GM20000 (cell line): ENCODE results near the gene C2orf92.

Experiments used
- DNase-seq: peaks from one replicate; pipeline ENCODE4 v3.0.0; 2012; ENCODE audit warnings: low spot score
- CTCF ChIP-seq: IDR thresholded peaks from 2 replicates; pipeline ENCODE4 v1.5.1; 2012; ENCODE audit warnings: mild to moderate bottlenecking, control low read depth; ENCODE audit errors: extremely low read depth, missing control alignments

The C2orf92 gene

GRCh38 chr2:97741251-97741650 lies 71.7 kb downstream of the C2orf92 start:
- no peak for TF ChIP-seq CTCF
- DNase-seq = no peak

- DNase-seq = no peak
- no peak for TF ChIP-seq CTCF
Measured at GRCh38 chr2:97741686-97742085, 72.2 kb downstream of the C2orf92 start.

GRCh38 chr2:97742381-97742847 lies 72.9 kb downstream of the C2orf92 start:
- no peak for TF ChIP-seq CTCF
- no peak for DNase-seq

GRCh38 chr2:97743913-97744312 lies 74.4 kb downstream of the C2orf92 start:
- TF ChIP-seq CTCF = no peak
- no peak for DNase-seq

- peak; percentile 55 for DNase-seq
- TF ChIP-seq CTCF = no peak
Measured at GRCh38 chr2:97745474-97746174, 76.1 kb downstream of the C2orf92 start.

DNA sequence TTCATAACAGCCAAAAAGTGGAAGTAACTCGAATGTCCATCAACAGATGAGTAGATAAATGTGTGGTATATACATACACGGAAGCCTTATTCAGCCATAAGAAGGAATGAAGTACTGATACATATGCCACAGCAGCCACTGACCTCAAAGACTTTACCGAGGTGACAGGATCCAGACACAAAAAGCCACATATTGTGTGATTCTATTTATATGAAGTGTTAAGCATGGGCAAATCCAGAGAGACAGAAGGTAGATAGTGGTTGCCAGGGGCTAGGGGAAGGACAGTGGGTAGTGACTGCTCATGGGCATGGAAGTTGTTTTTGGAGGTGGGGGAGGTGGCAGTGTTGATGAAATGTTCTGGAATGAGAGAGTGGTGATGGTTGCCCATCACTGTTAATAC lies 77.8 kb downstream of the C2orf92 start:
- DNase-seq = no peak
- TF ChIP-seq CTCF = no peak

GRCh38 chr2:97747716-97748115 lies 78.2 kb downstream of the C2orf92 start:
- no peak for TF ChIP-seq CTCF
- no peak for DNase-seq
